Measurements from ENCODE around the gene MBP.
"Not testable (repeated sequence)": the region's sequence is repeated elsewhere in the genome, so short reads cannot be mapped to it uniquely, and the experiment has no call there.

Gene MBP

GRCh38 chr18:77004555-77005380 is 127.8 kb downstream of the MBP start:
- DNase-seq (ENCODE audit: low spot score): no peak

DNA sequence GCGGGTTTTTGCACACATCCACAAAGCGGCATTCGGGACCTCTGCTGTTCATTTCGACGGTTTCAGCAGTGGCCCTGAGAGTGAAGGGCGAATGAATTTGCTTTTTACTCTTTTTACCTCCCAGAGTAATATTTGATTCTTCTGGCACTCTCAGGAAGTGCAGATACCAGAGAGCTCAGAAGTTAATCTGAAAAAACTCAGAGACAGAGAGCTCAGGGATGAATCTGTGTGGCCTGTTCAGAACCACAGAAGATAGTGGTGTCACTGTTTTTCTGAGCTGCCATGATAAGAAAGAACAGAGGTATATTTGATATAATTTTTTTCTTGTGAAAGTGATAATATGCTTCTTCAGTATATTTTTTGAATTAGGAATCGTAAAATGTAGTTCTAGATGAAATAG is 129.3 kb downstream of the MBP start:
- DNase-seq (ENCODE audit: low spot score): no peak

DNA sequence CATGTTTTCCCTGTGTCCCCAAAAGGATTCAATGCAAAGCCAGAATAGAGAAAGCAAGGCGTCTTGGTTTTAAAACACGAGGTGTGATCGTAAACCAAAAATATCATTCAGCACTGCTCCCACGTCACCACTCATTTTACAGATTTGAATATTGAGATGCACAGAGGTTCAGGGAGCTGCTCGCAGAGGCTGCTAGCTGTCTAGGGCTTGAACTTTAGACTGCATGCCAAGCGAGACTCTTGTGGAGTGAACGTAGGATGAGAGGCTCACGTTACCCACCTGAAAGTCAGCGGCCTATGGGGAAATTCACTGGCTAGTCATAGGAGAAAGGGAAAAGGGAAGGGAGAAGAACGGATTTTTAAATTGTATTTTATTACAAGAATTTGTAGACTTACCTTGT is 130.1 kb downstream of the MBP start:
- no peak for DNase-seq (ENCODE audit: low spot score)

DNA sequence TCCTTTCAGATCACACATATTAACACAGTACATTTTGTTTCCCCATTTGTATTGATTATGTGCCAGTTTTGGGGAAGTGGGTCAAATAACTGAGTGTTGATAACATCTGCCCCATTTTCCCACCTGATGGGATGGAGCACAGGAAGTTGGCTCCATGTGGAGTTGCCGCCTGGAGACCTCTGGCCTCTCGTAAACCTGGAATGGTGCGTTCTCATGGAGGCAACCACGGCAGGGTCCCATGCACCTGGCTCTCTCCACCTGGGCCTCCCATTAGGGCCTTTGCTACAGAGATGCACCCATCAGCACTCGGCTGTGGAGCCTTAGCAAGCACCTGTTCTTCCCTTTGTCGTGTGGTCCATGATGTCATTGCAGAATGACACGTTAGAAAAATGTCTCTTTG is 130.6 kb downstream of the MBP start:
- no peak for DNase-seq (ENCODE audit: low spot score)

DNA sequence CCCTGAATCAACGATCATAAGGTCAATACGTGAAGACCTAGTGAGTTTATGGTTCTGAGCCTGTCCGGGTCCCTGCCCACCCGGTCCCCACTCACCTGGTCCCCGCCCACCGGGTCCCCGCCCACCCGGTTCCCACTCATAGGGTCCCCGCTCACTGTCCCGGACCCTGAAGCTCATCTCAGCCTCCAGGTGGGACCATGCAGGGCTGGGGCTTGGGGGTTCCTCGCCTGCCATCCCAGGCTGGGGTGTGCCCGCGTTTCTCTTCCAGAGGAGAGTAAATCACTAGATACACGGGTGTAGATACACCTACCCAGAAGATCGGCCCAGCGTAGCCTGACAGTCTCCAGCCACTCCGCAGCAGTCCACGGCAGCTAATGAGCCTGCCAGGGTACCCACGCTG is 131.5 kb downstream of the MBP start:
- no peak for DNase-seq (ENCODE audit: low spot score)

- peak; percentile 58 for DNase-seq (ENCODE audit: low spot score)
These were observed 132.1 kb downstream of the MBP start for GRCh38 chr18:77000527-77000926.

DNA sequence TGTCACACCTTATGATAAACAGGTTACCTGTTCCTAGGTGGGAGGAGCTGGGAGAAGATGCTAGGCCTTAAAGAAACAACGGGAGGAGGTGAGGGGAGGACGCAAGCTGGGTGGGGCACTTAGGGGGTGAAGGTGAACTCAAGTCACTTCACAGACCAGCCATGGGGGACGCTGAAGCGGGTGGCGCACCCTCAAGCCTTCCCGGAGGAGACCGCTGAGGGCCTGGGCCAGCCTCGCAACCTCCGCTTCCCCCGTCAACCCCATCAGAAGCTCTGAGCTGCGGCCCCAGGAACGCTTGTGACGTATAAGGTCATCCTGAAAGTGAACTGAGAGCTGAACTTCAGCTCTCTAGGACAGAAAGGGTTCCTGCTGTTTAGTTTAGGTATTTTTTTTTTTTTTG is 133.5 kb downstream of the MBP start:
- no peak for DNase-seq (ENCODE audit: low spot score)

- DNase-seq (ENCODE audit: low spot score): no peak
These were observed 134.4 kb downstream of the MBP start for GRCh38 chr18:76997951-76998808.

- DNase-seq (ENCODE audit: low spot score): no peak
These were observed 136.2 kb downstream of the MBP start for GRCh38 chr18:76996429-76996828.

- no peak for DNase-seq (ENCODE audit: low spot score)
These were observed 136.7 kb downstream of the MBP start for GRCh38 chr18:76995896-76996295.

DNA sequence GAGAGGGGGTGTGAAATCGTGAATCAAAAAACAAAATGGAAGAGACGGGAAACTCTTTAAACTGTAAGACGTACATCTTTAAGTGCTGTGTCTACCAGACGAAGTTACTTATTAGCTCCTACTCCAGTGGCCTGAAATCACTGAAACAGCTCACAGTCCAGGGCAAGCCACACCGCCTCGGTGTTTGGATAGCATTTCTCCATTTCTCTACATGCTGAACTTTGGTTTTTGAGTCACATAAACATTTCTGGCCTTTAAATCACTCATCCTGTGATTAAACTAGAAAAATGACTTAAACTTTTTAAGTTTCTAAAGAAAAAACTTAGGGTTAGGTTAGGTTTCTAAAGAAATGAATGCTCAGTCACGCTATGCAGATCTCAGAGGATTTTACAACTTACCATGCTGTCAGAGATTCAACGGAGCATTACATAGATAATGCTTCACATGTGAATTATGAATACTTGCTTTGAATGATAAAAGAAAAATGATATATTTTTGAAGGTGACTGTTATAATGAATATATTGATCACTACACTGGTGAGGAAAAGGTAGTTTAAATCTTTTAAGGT is 138.4 kb downstream of the MBP start:
- DNase-seq (ENCODE audit: low spot score): no peak

GRCh38 chr18:76993573-76993972 is 139.0 kb downstream of the MBP start:
- DNase-seq (ENCODE audit: low spot score): no peak

- DNase-seq (ENCODE audit: low spot score): no peak
These were observed 139.5 kb downstream of the MBP start for GRCh38 chr18:76993085-76993382.

DNA sequence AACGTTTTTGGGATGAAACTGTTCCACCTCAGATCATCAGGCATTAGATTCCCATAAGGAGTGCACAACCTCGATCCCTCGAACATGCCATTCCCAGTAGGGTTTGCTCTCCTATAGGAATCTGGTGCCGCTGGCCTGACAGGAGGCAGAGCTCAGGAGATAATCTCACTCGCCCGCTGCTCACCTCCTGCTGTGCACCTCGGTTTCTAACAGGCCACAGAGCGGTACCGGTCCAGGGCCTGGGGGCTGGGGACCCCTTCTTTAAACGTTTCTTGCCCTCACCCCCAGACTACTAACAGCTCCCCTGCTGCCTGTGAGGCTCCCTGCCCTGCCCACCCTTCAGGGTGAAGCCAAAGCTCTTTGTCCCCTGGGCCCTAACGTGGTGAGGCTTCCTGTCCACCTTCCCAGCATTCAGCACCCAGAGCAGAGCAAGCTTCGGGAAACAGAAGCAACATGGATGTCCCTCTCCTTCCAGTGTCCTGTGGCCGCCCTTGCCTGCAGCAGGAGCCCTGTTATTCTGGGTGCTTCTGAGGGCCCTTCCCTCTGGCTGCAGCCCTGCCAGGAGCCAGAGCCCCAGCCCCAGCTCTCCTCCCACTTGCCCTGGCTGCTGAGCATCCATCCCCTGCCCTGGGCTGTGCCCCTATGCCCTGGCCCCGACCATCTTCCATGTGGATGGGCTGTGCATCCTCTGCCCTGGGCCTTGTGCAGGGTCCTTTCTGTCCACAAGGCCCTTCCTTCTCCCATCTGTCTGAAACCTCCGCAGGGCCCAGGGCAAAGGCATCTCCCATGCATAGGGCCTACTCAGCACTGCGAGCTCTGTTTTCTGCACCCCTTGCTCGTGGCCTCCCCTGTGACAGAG is 140.1 kb downstream of the MBP start:
- DNase-seq (ENCODE audit: low spot score): no peak

- no peak for DNase-seq (ENCODE audit: low spot score)
These were observed 141.4 kb downstream of the MBP start for GRCh38 chr18:76991021-76991688.

DNA sequence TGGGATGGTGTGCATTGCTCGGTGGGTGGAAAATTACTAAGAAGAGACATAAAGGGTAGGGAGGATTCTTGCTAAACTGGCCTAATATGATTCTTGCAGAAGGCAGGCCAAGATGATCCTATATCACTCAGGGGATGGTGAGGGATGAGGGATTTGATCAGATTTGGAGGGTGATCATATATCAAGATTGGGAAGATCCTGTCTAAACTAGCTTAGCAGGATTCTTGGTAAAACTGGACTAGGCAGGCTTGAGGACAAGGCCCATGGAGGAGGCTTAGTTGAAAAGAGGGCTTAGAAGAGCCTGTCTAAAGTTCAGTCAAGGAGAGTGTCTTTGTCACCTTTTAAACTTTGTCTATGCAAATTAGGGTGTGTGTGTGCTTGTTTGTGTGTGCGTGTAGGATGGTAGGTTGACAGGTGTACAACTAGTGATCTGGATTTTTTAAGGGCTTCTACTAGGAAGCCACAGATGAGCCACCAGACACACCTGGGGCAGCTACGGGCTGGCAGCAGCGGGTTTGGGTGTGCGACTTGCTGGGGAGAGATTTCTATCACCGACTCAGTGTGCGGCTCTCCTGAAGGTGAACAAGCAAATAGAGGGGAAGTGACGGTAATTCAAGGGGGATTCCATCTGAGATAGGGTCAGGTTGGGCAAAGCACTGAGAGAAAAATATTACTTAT is 142.1 kb downstream of the MBP start:
- DNase-seq (ENCODE audit: low spot score): not testable (repeated sequence)

DNA sequence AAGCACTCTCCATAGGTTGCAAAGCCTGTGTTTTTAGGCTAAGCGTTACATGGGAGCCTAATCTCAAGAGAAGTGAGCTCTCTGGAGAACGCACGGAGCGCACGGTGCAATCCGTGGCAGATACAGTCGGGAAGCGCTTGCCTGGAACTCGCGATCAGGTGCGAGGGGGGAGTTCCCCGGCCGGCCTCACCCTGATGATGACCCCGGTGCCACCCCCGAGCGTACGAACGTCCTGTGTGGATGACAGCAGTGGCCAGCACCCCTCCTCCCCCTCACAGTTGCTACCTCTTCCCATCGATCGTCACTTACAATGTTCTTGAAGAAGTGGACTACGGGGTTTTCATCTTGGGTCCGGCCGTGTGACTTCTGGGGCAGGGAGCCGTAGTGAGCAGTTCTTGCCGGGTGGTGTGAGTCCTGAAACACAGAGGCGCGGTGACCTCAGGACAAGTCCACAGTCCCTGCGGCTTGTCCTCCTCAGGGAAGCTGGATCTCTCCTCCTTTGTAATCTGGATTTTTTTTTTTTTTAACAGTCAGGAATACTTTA is 142.9 kb downstream of the MBP start:
- DNase-seq (ENCODE audit: low spot score): no peak

GRCh38 chr18:76988827-76989646 is 143.5 kb downstream of the MBP start:
- no peak for DNase-seq (ENCODE audit: low spot score)

DNA sequence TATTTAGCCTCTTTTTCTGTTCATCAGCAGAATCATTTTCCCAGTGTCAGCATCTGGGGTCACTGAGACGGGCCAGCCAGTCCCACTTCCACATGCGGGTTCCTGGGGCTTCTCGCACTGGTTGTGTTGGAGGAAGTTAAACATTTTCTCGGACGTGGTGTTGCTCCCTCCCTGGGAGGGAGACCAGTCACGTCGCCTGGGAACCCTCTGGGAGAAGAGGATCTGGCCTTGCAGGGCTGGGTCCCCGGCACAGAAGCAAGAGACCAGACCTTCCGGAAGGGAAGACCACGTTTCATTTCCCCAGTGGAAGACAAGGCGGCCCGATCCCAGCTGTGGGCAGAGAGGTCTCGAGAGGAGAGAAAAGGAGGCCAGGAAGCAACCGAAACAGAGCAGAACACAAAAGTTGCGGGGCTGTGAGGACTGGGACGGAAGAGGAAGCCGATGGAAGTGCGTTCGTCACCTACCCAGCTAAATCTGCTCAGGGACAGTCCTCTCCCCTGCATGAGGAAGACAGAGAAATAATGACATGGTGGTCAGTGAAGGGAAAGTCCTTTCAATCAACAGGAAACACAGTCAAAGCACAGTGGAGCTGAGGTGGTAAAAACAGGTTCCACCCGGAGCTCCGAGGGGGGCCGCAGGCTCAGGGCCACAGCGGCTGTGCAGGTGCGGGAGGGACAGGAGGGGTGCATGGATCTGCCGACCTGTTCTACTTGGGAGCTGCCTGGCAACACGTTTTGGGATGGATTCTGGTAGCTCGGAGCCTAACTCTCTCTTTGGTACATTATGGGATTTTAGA is 144.4 kb downstream of the MBP start:
- no peak for DNase-seq (ENCODE audit: low spot score)
